PC-9 (cell line): Measurements from ENCODE around the gene NLK. TPM values are rescaled to one million over a fixed set of nuclear protein-coding genes. Genes with fewer than 3 reads are reported as not detected.

Experiments
- BruUV-seq: library from RNA; stranded (reverse); fragments of 400-500 nt; replicated peaks from 2 replicates; lab custom pipeline; 2021; lab: Mats Ljungman, UMichigan
- CTCF ChIA-PET: fragments of 300-600 bp; sonication (Branson Sonifier 250); formaldehyde crosslinking; loops from one replicate; lab custom pipeline; 2022; ENCODE audit warnings: antibody characterized with exemption; lab: Charles Lee
- POLR2A ChIA-PET: fragments of 300-600 bp; sonication (Branson Sonifier 250); formaldehyde crosslinking; loops from one replicate; lab custom pipeline; 2022; ENCODE audit warnings: antibody characterized with exemption; ENCODE audit not compliant: unreplicated experiment; lab: Charles Lee
- DNase-seq, 2 experiments: peaks; one replicate each; pipeline versions ENCODE4 v3.0.0 to v3.0.0-alpha.2; 2015 to 2022; ENCODE audit warnings: mixed read lengths in 1 of 2
- H2AFZ ChIP-seq: fragments of 200-600 bp; sonication (generic); 2 replicates; pipeline ENCODE4 v1.8.1; 2017; ENCODE audit warnings: antibody characterized with exemption
- H3F3A ChIP-seq: fragments of 200-600 bp; sonication (generic); 2 replicates; pipeline ENCODE4 v1.8.1; 2017; ENCODE audit warnings: antibody characterized with exemption, mild to moderate bottlenecking, low read depth; ENCODE audit not compliant: insufficient read depth
- H3K27ac ChIP-seq: fragments of 200-600 bp; sonication (generic); 2 replicates; pipeline ENCODE4 v1.6.1; 2016; ENCODE audit warnings: mixed run types
- H3K27me3 ChIP-seq: fragments of 200-600 bp; sonication (generic); 2 replicates; pipeline ENCODE4 v1.6.1; 2016; ENCODE audit warnings: low read depth, mixed run types; ENCODE audit not compliant: insufficient read depth
- H3K36me3 ChIP-seq: fragments of 200-600 bp; sonication (generic); 2 replicates; pipeline ENCODE4 v1.6.1; 2016; ENCODE audit warnings: low read depth, mixed run types
- H3K4me1 ChIP-seq: fragments of 200-600 bp; sonication (generic); replicated peaks from 2 replicates; pipeline ENCODE4 v1.6.1; 2016; ENCODE audit warnings: mixed run types; ENCODE audit not compliant: insufficient read depth
- H3K4me2 ChIP-seq: fragments of 200-600 bp; sonication (generic); 2 replicates; pipeline ENCODE4 v1.6.1; 2017; ENCODE audit warnings: mixed run types
- H3K4me3 ChIP-seq: fragments of 200-600 bp; sonication (generic); 2 replicates; pipeline ENCODE4 v1.6.1; 2016; ENCODE audit warnings: mixed run types
- H3K79me2 ChIP-seq: fragments of 200-600 bp; sonication (generic); 2 replicates; pipeline ENCODE4 v1.6.1; 2017; ENCODE audit warnings: low read depth, mixed run types
- H3K9me2 ChIP-seq: fragments of 200-600 bp; sonication (generic); 2 replicates; pipeline ENCODE4 v1.8.1; 2017; ENCODE audit warnings: mild to moderate bottlenecking; ENCODE audit not compliant: insufficient read depth
- H3K9me3 ChIP-seq: fragments of 200-600 bp; sonication (generic); 2 replicates; pipeline ENCODE4 v1.8.1; 2016; ENCODE audit warnings: low read depth; ENCODE audit not compliant: insufficient read depth
- H4K20me1 ChIP-seq: fragments of 200-600 bp; sonication (generic); 2 replicates; pipeline ENCODE4 v1.8.1; 2017; ENCODE audit not compliant: insufficient read depth
- EZH2 ChIP-seq: fragments of 200-600 bp; sonication (generic); IDR thresholded peaks from 2 replicates; pipeline ENCODE4 v1.8.0; 2017; ENCODE audit warnings: antibody characterized with exemption, low read depth
- intact Hi-C: fragments of 100-400 bp; cut with micrococcal nuclease; formaldehyde crosslinking; loops from one replicate; pipeline ENCODE4 v1.10.0; 2022; ENCODE audit not compliant: unreplicated experiment
- total RNA-seq: library from RNA; stranded (reverse); gene quantifications from 2 replicates; pipeline ENCODE4 v1.2.3, GENCODE V29; 2021
- TF ChIP-seq, protein P1 (sequence below): fragments of 200-600 bp; sonication (generic); conservative IDR thresholded peaks from 2 replicates; pipeline ENCODE4 v1.6.1; 2017; ENCODE audit warnings: mixed run types, antibody characterized with exemption, mild to moderate bottlenecking, moderate library complexity

Gene NLK
- total RNA-seq, 1 experiment from 2014 or later, result 20.7 TPM

DNA sequence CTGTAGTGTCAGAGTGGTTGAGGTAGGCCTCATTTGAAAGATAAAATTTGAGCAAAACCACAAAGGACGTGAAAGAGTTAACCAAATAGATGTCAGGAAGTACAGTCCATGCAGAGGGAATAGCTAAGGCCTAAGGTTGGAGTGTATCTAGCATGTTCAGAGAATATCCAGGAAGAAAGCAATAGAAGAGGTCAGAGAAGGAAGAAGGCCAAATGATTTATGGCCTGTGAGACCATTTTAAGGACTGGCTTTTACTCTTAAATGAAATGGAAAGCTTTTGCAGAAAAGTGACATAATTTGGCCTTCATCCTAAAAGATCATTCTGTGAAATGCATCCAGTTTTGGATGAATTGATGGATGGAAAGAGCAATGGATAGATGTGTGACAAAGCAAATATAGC lies 116.5 kb downstream of the NLK start:
- intact Hi-C loops, result no loop called here
- BruUV-seq, result no TSS peak
- no peak for DNase-seq
- no peak overlapping the region for H2AFZ ChIP-seq
- H3F3A ChIP-seq, result no peaks in the 10 kb centered on the region; the same call in 1 of the 2 replicates
- no peaks in the 10 kb centered on the region for H3K36me3 ChIP-seq
- TF ChIP-seq, protein P1, sequence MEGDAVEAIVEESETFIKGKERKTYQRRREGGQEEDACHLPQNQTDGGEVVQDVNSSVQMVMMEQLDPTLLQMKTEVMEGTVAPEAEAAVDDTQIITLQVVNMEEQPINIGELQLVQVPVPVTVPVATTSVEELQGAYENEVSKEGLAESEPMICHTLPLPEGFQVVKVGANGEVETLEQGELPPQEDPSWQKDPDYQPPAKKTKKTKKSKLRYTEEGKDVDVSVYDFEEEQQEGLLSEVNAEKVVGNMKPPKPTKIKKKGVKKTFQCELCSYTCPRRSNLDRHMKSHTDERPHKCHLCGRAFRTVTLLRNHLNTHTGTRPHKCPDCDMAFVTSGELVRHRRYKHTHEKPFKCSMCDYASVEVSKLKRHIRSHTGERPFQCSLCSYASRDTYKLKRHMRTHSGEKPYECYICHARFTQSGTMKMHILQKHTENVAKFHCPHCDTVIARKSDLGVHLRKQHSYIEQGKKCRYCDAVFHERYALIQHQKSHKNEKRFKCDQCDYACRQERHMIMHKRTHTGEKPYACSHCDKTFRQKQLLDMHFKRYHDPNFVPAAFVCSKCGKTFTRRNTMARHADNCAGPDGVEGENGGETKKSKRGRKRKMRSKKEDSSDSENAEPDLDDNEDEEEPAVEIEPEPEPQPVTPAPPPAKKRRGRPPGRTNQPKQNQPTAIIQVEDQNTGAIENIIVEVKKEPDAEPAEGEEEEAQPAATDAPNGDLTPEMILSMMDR, result no peak
- TF ChIP-seq EZH2, result no peak
- H3K9me2 ChIP-seq, result no peaks in the 10 kb centered on the region
- H3K27ac ChIP-seq, result no peak overlapping the region
- POLR2A ChIA-PET, result no interaction called here
- H3K4me2 ChIP-seq, result no peak overlapping the region
- no peaks in the 10 kb centered on the region for H3K27me3 ChIP-seq
- no peaks in the 10 kb centered on the region for H4K20me1 ChIP-seq
- CTCF ChIA-PET, result interaction anchor here (0.5 to 0.6 kb wide), 2 partner anchors 15 to 382 kb away, joined by 4 to 16 read pairs; no protein-coding TSS in a partner anchor
- no peak overlapping the region for H3K4me3 ChIP-seq
- no peaks in the 10 kb centered on the region for H3K9me3 ChIP-seq
- H3K4me1 ChIP-seq, result no peaks in the 10 kb centered on the region
- H3K79me2 ChIP-seq, result no peaks in the 10 kb centered on the region

DNA sequence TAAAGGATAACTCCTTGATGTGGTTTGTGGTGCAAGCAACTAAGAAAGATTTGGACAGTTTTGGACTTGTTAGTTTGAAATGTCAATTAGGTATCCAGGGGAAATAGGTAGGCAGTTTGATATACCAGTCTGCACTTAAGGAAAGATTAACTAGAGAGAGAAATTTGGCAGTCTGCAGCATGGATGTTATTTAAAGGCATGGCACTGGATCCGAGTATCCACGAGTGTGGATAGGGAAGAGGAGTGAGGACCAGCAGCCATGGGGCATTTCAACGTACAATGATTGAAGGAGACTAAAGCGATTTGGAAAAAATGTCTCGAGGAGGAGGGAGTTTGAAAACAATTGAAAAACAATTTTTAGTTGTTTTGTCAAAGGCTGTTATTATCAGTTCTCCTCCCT lies 117.4 kb downstream of the NLK start:
- Histone ChIP-seq H3K9me3 (no peaks in the 10 kb centered on the region), H3K27me3 (no peaks in the 10 kb centered on the region), H3K4me1 (no peaks in the 10 kb centered on the region), H3K27ac (no peak overlapping the region), H4K20me1 (no peaks in the 10 kb centered on the region), H3K36me3 (no peaks in the 10 kb centered on the region), H3K4me3 (no peak overlapping the region), H3K79me2 (no peaks in the 10 kb centered on the region), H3F3A (no peaks in the 10 kb centered on the region; the same call in 1 of the 2 replicates), H3K9me2 (no peaks in the 10 kb centered on the region), H2AFZ (no peak overlapping the region), H3K4me2 (no peak overlapping the region)
- CTCF ChIA-PET, result no interaction called here
- no TSS peak for BruUV-seq
- POLR2A ChIA-PET, result no interaction called here
- intact Hi-C loops, result no loop called here
- no peak for DNase-seq
- TF ChIP-seq EZH2, result no peak
- TF ChIP-seq, protein P1, result no peak

DNA sequence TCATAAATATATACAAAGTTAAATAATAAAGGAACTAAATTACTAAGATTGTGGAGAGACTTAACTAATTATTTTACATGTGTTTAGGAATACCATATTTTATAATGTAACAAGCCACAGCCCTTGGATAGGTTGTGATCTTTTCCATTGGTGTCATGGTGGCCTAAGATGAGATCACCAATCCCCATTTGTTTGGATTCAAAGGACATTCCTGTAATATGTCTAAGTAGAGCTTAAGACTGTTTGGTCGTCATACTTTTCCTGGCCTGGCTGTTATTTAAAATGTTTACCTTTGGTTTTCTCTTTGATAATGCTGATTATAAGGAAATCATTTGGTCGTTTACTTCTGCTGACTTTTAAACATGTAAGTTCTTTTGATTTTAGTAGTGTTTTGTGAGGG lies 118.1 kb downstream of the NLK start:
- H3K4me3 ChIP-seq, result no peak overlapping the region
- no peaks in the 10 kb centered on the region for H3K79me2 ChIP-seq
- H4K20me1 ChIP-seq, result no peaks in the 10 kb centered on the region
- intact Hi-C loops, result no loop called here
- H3K4me2 ChIP-seq, result no peak overlapping the region
- H3K9me3 ChIP-seq, result no peaks in the 10 kb centered on the region
- H3K27ac ChIP-seq, result no peak overlapping the region
- H3K27me3 ChIP-seq, result no peaks in the 10 kb centered on the region
- H3K36me3 ChIP-seq, result no peaks in the 10 kb centered on the region
- CTCF ChIA-PET, result no interaction called here
- H3K4me1 ChIP-seq, result no peaks in the 10 kb centered on the region
- POLR2A ChIA-PET, result interaction anchor here (0.6 kb wide), 1 partner anchor 284 kb away, joined by 48 read pairs; no protein-coding TSS in a partner anchor
- no peaks in the 10 kb centered on the region for H3K9me2 ChIP-seq
- BruUV-seq, result no TSS peak
- no peak overlapping the region for H2AFZ ChIP-seq
- TF ChIP-seq, protein P1, result no peak
- TF ChIP-seq EZH2, result no peak
- no peak for DNase-seq
- no peaks in the 10 kb centered on the region; the same call in 1 of the 2 replicates for H3F3A ChIP-seq
